Measurements from ENCODE around the gene ZNG1B.
"Not testable (repeated sequence)": the region's sequence is repeated elsewhere in the genome, so short reads cannot be mapped to it uniquely, and the experiment has no call there.

Gene ZNG1B

DNA sequence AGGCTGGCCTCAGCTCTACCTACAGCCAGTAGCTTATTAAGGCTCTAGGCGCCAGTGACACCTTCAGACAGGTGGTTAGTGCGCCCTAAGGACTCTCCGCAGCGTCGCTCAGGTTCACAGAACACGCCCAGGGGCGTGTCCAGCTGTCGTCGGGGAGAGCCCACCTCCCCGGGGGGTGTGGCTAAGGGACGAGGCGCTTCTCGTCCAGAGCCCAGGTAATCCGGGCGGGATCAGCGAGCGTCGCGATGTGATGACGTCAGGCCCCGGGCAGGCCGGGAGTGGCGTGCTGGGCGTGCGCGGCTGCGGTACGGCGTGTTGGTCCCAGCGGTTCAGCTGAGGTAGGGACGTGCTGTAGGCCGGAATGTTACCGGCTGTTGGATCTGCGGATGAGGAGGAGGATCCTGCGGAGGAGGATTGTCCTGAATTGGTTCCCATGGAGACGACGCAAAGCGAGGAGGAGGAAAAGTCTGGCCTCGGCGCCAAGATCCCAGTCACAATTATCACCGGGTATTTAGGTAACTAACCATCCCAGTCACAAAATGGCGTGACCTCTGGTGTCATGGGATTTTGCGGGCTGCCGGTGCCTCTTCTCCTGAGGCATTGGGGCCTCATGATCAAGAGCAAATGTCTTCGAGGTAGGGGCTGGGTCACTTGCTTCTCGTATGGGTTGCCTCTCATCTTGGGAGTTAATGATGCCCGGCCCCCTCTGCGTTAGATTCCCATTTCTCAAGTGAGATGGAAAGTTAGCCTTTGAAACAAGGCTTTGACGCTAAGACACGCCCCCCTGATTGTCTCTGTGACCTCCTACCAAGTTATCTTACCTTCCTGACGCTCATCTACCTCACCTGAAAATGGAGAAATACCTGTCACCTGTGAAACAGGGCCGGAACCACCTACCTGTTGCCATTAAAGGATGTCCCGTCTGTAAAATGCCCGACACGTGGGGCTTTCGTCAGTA lies at the start of gene ZNG1B:
ZNG1B (plus strand) TSS at position 184 of the 958 bp plus-strand sequence; CDS start at position 362, 178 bp downstream.
- FAIRE-seq: not testable (repeated sequence)

GRCh38 chr2:113390124-113390849 lies 47.2 kb upstream of the ZNG1B start:
- FAIRE-seq: peak; percentile 47

GRCh38 chr2:113391073-113391472 lies 46.4 kb upstream of the ZNG1B start:
- no peak for FAIRE-seq

- no peak for FAIRE-seq
Measured at GRCh38 chr2:113406114-113406513, 31.4 kb upstream of the ZNG1B start.

DNA sequence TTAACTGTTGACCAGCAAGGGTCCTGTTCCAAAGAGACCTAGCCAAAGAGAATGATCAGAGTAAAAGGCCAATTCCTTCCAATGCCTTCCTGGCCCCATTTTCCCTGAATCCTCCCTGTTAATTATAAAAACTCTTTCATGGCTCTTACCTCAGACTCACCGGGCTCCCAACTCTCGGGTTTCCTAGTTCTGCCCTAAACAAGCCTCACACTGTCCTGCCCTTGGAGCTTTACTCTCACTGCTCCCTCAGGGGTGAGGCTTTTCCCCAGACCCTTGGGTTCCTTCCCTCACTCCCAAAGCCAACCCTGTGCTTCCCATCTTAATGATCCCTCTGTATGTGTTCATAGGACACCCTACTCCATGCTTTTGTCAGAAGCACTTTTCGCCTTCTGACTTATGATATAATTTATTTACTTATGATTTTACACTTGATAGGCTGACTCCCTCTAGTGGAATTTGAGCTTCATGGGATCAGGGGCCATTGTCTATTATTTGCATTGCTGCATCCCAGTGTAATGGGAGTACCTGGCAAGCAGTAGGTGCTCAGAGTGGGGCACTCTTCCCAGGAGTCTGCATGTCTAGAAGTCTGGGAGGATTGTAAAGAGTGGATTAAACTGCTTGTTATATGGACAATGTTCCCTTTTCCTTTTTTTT lies 29.9 kb upstream of the ZNG1B start:
- FAIRE-seq: no peak

DNA sequence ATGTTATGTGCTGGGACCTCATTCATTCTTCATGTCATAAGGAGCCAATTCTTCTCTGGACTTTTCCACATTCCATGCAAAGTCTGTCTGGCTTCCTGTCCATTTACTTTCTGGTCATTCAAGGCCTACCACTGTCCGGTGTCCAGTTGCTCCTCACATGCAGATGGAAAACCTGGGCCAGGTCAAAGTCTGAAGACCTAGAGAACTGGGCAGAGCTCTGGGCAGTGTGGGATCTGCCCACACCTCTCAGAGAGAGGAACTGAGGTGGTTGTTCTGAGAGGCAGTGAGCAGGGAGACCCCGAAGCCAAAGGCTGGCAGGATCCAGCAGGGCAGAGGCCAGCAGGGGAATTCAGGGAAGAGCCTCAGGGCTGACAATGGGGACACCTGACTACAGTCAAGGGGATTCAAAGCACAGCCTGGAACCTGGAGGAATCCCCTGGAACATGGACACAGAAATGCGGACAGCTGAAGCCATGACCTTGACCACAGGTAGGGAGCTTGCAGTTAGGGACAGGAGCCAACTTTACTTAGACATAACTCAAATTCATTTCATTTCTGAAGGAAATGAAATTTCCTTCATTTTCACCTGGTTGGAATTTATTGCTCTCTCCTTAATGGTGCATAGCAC lies 25.7 kb upstream of the ZNG1B start:
- FAIRE-seq: not testable (repeated sequence)

DNA sequence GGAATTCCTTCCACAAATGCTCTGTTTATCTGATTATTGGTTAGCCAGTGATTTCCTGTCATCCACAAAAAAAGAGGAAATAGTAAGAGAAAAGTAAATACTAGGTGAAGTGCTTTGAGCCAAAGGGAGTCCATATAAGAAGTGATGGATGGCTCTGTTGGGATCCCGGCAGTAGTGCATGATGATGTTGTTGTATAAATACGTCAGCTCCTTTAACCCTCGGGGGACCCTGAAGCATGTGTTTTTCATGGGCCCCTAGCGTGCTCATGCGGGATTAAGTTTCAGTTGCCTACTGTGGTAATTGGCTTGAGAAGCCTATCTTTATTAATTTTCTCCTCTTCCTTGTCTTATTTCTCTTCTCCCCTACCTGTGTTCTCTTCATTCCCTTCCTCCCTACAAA lies 24.7 kb upstream of the ZNG1B start:
- not testable (repeated sequence) for FAIRE-seq

DNA sequence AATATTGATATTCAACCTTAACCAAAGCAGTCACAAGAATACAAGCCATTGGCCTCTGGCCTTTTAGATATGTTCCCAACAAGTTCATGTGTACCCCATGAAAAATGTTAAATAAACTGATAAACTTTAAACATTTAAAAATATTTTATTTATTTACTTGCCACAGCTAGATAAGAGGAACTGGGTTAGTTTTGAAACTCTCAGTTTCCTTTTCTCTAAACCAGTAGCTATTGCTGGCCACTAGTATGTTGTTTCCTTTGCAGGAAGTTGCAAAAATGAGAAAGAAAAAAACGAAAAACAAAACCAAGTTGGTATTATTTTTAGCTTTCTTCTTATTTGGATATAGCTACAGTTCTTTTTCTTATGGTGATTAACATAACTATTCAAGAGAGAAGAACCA lies 5.7 kb upstream of the ZNG1B start:
- not testable (repeated sequence) for FAIRE-seq

GRCh38 chr2:113433468-113433867 lies 4.0 kb upstream of the ZNG1B start:
- not testable (repeated sequence) for FAIRE-seq

DNA sequence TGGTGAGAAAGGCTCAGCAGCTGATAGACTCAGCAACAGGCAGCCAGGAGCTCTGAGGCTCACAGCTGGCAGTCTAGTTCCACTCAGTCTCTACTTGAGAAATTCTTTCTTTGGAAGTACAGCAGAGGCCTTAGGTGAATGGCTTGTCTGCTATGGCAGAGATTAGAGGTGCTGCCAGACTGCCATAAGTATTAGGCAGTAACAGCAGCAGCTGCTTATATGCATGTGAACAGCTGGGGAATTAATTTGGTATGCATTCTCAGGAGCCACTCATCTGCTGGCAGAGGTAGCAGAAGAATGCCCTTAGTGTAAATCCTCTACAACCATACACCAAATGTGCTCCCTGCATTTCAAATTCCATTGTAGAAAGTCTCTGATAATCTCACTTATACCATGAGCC lies 28.3 kb downstream of the ZNG1B start:
- not testable (repeated sequence) for FAIRE-seq

DNA sequence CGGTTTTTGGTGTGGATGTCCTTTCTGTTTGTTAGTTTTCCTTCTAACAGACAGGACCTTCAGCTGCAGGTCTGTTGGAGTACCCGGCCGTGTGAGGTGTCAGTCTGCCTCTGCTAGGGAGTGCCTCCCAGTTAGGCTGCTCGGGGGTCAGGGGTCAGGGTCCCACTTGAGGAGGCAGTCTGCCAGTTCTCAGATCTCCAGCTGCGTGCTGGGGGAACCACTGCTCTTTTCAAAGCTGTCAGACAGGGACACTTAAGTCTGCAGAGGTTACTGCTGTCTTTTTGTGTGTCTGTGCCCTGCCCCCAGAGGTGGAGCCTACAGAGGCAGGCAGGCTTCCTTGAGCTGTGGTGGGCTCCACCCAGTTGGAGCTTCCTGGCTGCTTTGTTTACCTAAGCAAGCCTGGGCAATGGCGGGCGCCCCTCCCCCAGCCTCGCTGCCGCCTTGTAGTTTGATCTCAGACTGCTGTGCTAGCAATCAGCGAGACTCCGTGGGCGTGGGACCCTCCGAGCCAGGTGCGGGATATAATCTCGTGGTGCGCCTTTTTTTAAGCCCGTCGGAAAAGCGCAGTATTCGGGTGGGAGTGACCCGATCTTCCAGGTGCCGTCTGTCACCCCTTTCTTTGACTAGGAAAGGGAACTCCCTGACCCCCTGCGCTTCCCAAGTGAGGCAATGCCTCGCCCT lies 39.3 kb downstream of the ZNG1B start:
- not testable (repeated sequence) for FAIRE-seq

- not testable (repeated sequence) for FAIRE-seq
Measured at GRCh38 chr2:113496527-113496926, 59.0 kb downstream of the ZNG1B start.

DNA sequence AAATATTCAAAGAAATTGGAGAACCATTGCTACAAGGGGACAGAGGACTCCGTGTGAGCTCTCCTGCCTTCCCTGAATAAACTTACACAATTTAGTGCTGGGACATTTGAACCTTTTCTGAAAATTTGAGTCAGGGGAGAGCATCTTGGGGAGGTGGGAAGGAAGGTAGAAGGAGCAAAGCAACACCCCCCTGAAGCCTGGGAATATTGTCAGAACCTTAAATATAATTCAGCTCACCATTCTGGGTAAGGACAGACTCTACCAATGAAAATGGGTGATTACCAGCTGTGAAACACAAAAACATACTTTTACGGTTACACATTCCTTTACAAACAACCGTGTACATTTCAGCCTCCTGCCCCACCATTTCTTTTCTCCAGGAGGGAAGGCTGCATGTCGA lies 60.9 kb downstream of the ZNG1B start, which contains the start of gene FOXD4L1:
FOXD4L1 (plus strand) TSS at position 301 of the 400 bp plus-strand sequence. CDS start 592 bp downstream, outside the sequence.
- not testable (repeated sequence) for FAIRE-seq

GRCh38 chr2:113499019-113499885 lies 61.8 kb downstream of the ZNG1B start:
- FAIRE-seq: not testable (repeated sequence)

DNA sequence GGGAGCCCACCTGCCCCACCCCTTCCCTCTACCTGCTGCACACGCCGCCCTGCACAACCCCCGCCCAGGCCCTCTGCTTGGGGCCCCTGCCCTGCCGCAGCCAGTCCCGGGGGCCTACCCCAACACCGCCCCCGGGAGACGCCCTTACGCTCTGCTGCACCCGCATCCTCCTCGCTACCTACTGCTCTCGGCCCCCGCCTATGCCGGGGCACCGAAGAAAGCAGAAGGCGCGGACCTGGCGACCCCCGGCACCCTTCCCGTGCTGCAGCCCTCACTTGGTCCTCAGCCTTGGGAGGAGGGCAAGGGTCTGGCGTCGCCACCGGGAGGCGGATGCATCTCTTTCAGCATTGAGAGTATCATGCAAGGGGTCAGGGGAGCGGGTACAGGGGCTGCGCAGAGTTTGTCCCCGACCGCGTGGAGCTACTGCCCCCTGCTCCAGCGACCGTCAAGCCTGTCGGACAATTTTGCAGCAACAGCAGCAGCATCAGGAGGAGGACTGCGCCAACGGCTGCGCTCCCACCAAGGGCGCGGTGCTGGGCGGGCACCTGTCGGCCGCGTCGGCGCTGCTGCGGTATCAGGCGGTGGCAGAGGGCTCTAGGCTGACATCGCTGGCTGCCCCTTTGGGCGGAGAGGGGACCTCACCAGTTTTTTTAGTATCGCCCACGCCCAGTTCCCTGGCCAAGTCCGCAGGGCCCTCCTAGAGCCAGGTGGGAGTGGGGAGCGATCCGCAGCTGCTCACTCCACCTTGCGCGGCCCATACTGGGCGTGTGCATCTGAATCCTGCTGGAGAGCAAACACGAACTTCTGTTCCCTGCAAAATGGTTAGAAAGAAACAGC lies 62.6 kb downstream of the ZNG1B start:
- not testable (repeated sequence) for FAIRE-seq

GRCh38 chr2:113500723-113501038 lies 63.2 kb downstream of the ZNG1B start:
- not testable (repeated sequence) for FAIRE-seq

DNA sequence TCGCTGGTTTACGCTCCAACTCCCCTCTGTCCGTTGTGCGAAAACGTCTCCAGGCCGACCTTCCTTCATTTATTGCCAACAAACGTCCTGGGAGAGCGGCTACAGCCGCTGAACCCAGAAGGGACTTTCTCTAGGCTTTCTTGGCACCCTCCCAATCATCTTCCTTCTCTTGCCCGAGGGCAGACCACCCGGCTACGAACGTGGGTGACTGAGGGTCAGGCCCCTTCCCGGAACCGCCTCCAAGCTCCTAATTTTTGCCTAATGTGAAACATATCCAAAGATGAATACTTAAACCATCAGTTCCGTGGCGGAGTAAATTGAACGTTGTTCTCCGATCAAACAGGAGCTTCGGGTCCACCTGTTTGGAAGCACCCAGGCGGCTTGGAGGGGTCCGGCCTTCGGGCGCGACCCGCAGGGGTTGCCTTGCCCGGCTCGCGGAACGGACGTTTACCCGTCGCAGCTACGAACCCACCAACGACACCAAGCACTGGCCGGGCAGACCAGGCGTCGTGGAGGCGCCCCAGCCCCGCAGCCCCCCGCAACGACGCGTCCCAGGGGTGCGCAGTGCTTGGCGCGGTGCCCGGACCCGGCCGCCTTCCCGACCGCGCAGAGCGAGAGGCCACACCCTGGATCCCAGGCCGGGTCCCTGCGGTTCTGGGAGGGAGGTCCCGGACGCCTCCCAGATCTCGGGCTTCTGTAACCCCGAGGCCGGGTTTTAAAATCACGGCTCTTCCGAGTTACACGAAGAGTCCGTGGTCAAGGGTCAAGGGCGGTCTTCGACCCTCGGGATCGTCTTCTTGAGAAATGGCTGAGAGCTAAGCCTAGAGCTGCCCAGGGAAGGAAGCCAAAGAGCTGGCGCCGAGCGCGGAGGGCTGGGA lies 65.0 kb downstream of the ZNG1B start:
- FAIRE-seq: not testable (repeated sequence)

GRCh38 chr2:113503094-113504042 lies 65.9 kb downstream of the ZNG1B start:
- not testable (repeated sequence) for FAIRE-seq
